Superior temporal gyrus (tissue), 1 donor: ENCODE measurements around the gene CCDC134.
"Not testable (repeated sequence)": the region's sequence is repeated elsewhere in the genome, so short reads cannot be mapped to it uniquely, and the experiment has no call there.

Experiments used
- DNase-seq: peaks from one replicate; pipeline ENCODE4 v3.0.0-alpha.2; 2016; ENCODE audit errors: extremely low spot score

Gene CCDC134

DNA sequence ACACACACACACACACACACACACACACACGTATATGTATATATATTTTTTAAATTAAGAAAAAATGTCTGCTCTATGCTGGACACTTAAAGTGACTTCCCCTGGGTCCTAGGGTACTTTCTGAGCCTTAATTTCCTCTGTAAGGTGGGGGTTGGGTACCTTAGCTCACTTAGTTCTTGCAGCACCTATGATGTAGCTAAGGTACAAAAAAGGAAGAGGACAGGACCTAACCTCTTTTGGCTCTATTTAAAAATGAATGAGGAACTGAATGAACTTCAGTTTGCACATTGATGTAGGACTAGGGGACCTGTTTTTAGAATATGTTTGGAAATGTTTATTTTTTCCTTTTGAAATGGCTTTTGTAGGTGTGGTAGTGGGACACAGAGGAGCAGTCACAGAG is 43.6 kb downstream of the CCDC134 start:
- DNase-seq: no peak

- no peak for DNase-seq
Observed at GRCh38 chr22:41844513-41844912, 44.0 kb downstream of the CCDC134 start.

DNA sequence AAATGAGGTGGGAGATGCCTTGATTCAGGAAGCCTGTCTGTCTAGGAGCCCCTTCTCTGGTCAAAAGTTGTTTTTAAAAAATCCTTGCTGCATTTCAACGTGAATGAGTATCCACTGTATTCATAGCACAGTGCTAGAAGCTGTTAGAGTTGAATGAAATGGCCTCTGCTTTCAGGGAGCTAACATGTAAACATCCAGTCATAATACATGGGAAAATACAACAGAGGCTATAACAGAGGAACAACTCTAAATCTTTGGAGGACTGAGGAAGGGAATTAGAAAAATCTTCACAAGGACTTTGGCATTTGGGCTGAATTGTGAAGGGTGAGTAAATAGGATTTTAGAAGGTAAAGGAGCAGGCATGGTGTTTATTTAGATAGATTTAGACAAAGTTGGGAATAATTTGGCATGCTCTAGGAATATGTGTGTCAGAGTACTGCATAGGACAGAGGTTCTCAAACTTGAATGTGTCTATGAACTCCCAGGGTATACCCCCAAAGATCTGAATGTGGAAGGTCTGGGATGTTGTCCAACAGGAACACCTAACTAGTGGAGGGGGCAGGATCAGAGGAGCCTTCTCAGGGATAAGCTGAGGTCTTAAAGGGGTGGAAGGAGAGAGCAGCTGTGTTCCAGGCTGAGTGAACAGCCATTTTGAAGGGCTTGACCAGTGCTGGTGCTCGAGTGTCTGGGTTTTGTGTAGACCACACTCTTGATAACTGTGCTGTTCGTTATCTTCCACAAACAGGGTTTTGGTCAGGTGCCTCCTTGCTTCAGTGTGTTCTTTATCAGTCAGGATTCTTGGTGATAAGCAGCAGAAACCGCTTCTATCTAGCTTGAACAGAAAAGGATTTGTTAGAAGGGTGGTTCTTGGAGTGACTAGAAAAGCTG is 45.1 kb downstream of the CCDC134 start:
- DNase-seq: no peak

DNA sequence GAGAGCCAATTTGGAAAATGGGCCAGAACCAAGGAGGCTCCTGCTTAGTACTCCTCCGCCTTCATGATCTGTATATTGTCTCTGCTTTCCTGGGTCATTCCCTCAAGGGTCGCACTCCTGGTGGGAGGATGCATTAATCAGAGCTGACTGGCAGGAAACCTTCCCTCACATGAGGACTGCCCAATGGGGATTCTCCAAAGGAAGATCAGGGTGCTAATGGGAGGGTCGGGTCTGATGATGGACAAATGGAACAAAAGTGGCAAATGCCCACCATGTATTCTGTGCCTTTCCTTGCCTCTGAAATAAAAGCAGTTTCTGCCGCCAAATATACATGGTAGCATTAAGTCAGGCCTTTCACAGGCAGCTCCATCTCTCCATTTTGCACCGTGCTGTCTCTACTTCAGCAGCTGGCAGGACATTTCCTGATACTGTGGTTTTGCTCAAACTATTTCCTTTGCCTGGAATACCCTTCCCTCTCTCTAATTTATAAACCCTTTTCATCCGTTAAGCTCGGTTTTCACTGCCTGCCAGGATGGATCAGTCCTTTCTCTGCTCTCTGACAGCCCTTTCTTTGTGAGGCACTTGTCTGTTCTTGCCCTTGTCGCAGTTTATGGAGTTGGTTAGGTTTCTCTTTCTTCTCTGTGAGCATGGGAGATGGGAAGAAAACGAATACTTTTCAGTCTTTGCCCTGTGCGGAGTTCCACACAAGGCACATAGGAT is 45.9 kb downstream of the CCDC134 start:
- DNase-seq: no peak

- DNase-seq: no peak
Observed at GRCh38 chr22:41847300-41847699, 46.8 kb downstream of the CCDC134 start.

- DNase-seq: no peak
Observed at GRCh38 chr22:41848468-41848867, 48.0 kb downstream of the CCDC134 start.

GRCh38 chr22:41856469-41856868 is 56.0 kb downstream of the CCDC134 start:
- no peak for DNase-seq

DNA sequence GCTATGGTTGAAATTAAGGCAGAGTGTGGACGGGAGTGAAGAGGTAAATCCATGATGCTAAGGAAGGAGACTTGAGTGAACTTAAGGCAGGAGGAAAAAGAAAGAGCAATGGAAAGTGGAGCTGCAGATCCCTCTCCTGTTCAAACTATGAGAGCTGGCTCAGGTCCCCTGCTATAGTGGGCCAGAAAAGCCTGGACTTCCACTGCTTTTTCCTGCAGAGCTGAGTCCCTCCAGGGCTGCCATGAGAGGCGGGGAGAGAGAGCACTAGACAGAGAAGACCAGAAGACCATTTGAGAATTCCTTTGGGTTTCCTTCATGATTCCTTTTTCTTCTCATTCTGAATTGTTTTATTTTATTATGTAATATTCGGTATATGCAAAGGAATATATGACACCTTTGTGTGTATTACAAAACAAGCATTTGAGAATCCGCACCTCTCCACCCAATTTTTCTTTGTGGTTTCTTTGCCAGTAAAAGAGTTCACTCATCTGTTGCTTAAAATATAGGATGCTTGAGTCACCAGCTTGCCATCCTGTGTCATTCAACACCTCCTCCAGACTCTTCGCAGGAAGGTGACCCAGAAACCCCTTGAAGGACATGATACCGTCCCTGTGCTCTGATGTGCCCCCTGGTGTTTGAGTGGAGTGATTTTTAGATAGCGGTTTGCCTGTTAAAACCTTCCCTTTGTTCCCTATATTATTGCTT is 56.8 kb downstream of the CCDC134 start:
- no peak for DNase-seq

DNA sequence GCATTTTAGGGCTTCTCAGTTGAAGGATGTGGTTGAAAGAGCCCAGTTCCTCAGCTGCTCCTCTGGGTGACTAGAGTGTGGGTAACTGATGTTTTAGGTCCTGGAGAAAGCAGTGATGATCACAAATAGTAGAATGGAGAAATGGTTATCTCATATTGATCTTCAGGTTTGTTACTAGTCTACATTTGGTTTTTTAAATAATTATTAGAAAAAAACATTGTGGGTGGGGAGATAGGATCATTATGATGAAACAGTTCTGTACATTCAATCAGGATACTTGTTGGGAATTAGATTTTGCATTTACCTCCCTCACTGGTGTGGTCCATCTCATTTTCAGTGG is 57.4 kb downstream of the CCDC134 start:
- no peak for DNase-seq

- no peak for DNase-seq
Observed at GRCh38 chr22:41862160-41862529, 61.7 kb downstream of the CCDC134 start.

- no peak for DNase-seq
Observed at GRCh38 chr22:41862530-41863266, 62.2 kb downstream of the CCDC134 start.

DNA sequence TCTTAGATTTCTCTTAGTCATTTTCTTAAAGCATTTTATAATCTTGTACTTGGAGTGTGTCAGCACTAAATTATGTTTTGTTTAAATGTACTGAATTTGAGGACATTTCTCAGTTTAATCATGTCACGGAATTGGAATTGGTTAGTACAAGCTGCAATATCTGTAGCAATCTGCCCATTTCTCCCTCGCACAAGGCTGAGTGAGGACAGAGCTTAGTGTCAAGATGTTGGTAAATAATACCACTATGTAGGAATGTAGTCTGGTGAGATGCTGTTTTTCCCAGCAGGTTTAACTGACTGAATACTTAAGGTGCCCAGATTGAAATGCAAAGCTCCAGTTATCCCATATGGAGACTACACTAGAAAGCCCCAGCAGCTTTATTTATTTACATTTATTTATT is 63.0 kb downstream of the CCDC134 start:
- DNase-seq: no peak

DNA sequence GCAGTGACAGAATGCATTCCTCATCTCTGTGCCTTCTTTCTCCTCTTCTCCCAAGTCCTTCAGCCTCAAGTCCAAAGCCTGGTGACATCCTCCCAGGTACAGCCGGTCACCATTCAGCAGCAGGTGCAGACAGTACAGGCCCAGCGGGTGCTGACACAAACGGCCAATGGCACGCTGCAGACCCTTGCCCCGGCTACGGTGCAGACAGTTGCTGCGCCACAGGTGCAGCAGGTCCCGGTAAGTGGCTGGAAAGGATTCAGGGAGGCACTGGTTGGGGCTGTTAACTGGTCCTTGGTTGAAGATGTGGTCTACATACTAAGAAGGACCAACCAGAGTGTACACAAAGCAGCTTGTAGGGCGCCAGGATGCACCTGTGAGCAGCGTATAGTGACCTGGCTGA is 68.1 kb downstream of the CCDC134 start:
- DNase-seq: no peak

GRCh38 chr22:41870081-41870480 is 69.6 kb downstream of the CCDC134 start:
- DNase-seq: not testable (repeated sequence)

- no peak for DNase-seq
Observed at GRCh38 chr22:41870786-41871185, 70.3 kb downstream of the CCDC134 start.

DNA sequence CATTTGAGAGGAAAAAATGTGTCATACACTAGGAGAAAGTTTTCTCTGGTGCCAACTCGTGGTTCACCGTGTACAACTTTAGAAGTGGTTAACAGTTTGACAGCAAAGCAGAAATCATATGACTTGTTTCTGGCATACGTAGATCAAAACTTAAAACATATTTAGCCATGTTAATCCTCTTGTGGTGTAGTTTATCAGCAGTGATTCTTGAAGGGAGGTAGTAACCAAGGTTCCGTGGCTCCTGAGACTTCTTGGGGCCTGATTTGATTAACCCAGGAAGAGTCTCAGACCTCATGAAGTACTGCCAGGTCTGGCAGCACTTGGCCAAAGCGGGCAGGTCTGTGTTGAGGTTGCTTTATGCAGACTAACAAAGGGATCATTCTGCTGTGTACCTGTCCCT is 72.9 kb downstream of the CCDC134 start:
- DNase-seq: no peak

DNA sequence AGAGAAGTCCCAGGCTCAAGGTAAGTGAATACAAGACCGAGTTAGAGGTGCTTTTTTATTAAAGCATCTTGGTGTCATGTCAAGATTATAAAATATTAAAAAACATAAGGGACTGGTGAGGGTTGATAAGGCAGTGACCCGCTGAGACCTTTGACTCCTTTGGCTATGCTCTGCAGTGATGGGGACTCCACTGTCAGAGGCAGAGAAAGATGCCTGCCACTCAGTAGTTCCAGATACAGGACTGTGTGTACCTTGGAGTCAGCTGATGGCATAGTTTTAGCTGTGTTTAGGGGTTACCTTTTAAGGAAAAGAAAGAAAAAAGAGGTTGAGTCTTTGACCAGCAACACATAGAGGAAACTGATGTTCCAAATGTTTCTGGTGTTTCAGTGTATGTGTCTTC is 73.6 kb downstream of the CCDC134 start:
- no peak for DNase-seq

- DNase-seq: no peak
Observed at GRCh38 chr22:41875531-41876270, 75.2 kb downstream of the CCDC134 start.
